UCSD-AML1 (cell line): Measurements from ENCODE around the gene ZNF37A.
A peak's percentile ranks its signal among the peaks of the same experiment; 100 is the strongest.
"Not testable (repeated sequence)": the region's sequence is repeated elsewhere in the genome, so short reads cannot be mapped to it uniquely, and the experiment has no call there.

Experiments used
- DNase-seq: peaks from one replicate; lab custom pipeline; 2025; ENCODE audit not compliant: unreplicated experiment; lab: John Stamatoyannopoulos, UW

The ZNF37A gene

GRCh38 chr10:38094158-38094926, at the start of gene ZNF37A:
Gene ZNF37A, plus strand, starts transcription at chr10:38094337. Its CDS starts 2,281 bp downstream, at chr10:38096618.
- peak; percentile 92 for DNase-seq

- DNase-seq: no peak
These were observed 49.0 kb upstream of the ZNF37A start for GRCh38 chr10:38045129-38045528.

- no peak for DNase-seq
These were observed 46.5 kb upstream of the ZNF37A start for GRCh38 chr10:38047666-38048065.

GRCh38 chr10:38050212-38050611, 43.9 kb upstream of the ZNF37A start:
- no peak for DNase-seq

GRCh38 chr10:38054361-38054797, 39.8 kb upstream of the ZNF37A start:
- DNase-seq: no peak

GRCh38 chr10:38055274-38055894, 38.8 kb upstream of the ZNF37A start:
- not testable (repeated sequence) for DNase-seq

GRCh38 chr10:38069663-38070062, 24.5 kb upstream of the ZNF37A start:
- DNase-seq: not testable (repeated sequence)

- DNase-seq: no peak
These were observed 23.6 kb upstream of the ZNF37A start for GRCh38 chr10:38070501-38070900.

GRCh38 chr10:38072552-38072951, 21.6 kb upstream of the ZNF37A start:
- no peak for DNase-seq

- DNase-seq: no peak
These were observed 17.4 kb upstream of the ZNF37A start for GRCh38 chr10:38076687-38077086.

- not testable (repeated sequence) for DNase-seq
These were observed 819 bp upstream of the ZNF37A start for GRCh38 chr10:38093318-38093717.

GRCh38 chr10:38093816-38094157, 350 bp upstream of the ZNF37A start:
- no peak for DNase-seq

- no peak for DNase-seq
These were observed 914 bp downstream of the ZNF37A start for GRCh38 chr10:38094927-38095574.

- DNase-seq: no peak
These were observed 8.7 kb downstream of the ZNF37A start for GRCh38 chr10:38102880-38103279.

GRCh38 chr10:38103756-38104155, 9.6 kb downstream of the ZNF37A start:
- no peak for DNase-seq

GRCh38 chr10:38112159-38112558, 18.0 kb downstream of the ZNF37A start:
- DNase-seq: no peak

- DNase-seq: no peak
These were observed 24.1 kb downstream of the ZNF37A start for GRCh38 chr10:38118072-38118807.

- no peak for DNase-seq
These were observed 24.9 kb downstream of the ZNF37A start for GRCh38 chr10:38119038-38119437.

- no peak for DNase-seq
These were observed 33.7 kb downstream of the ZNF37A start for GRCh38 chr10:38127812-38128211.

GRCh38 chr10:38143587-38143986, 49.5 kb downstream of the ZNF37A start:
- no peak for DNase-seq

- no peak for DNase-seq
These were observed 52.6 kb downstream of the ZNF37A start for GRCh38 chr10:38146579-38147333.
